Loucy (cell line): Measurements from ENCODE around the gene PIP5K1A.
A peak's percentile ranks its signal among the peaks of the same experiment; 100 is the strongest.

Experiments used
- H2AFZ ChIP-seq: fragments of 200-600 bp; sonication (generic); 2 replicates; pipeline ENCODE4 v1.6.0; 2016; ENCODE audit warnings: antibody characterized with exemption, mild to moderate bottlenecking, low read length, moderate library complexity
- H3F3A ChIP-seq: fragments of 200-600 bp; 2 replicates; pipeline ENCODE4 v1.6.0; 2016; ENCODE audit warnings: antibody characterized with exemption, low read depth, mild to moderate bottlenecking
- H3K27me3 ChIP-seq: fragments of 200-600 bp; sonication (generic); 2 replicates; pipeline ENCODE4 v1.6.1; 2014; ENCODE audit warnings: low read length, mild to moderate bottlenecking; ENCODE audit not compliant: insufficient read depth, poor library complexity, severe bottlenecking
- H3K36me3 ChIP-seq: fragments of 200-600 bp; sonication (generic); 2 replicates; pipeline ENCODE4 v1.6.1; 2016; ENCODE audit warnings: low read length; ENCODE audit not compliant: insufficient read depth
- H3K4me1 ChIP-seq: fragments of 200-600 bp; sonication (generic); 2 replicates; pipeline ENCODE4 v1.5.1; 2014; ENCODE audit warnings: low read length, mild to moderate bottlenecking; ENCODE audit not compliant: insufficient read depth, poor library complexity, severe bottlenecking
- H3K4me2 ChIP-seq: fragments of 200-600 bp; sonication (generic); 2 replicates; pipeline ENCODE4 v1.6.0; 2014; ENCODE audit warnings: antibody characterized with exemption, low read length, low read depth, mild to moderate bottlenecking; ENCODE audit not compliant: poor library complexity, severe bottlenecking
- H3K4me3 ChIP-seq: fragments of 200-600 bp; sonication (generic); 2 replicates; pipeline ENCODE4 v1.5.1; 2014; ENCODE audit warnings: low read length, mild to moderate bottlenecking, mixed read lengths; ENCODE audit not compliant: poor library complexity, severe bottlenecking
- H3K79me2 ChIP-seq: fragments of 200-600 bp; sonication (generic); 2 replicates; pipeline ENCODE4 v1.6.1; 2014; ENCODE audit warnings: low read length; ENCODE audit not compliant: insufficient read depth
- H3K9ac ChIP-seq: fragments of 200-600 bp; sonication (generic); 2 replicates; pipeline ENCODE4 v1.6.0; 2014; ENCODE audit warnings: mild to moderate bottlenecking, low read depth, low read length, moderate library complexity; ENCODE audit not compliant: poor library complexity, severe bottlenecking
- H3K9me2 ChIP-seq: fragments of 200-600 bp; sonication (generic); replicated peaks from 2 replicates; pipeline ENCODE4 v1.6.1; 2016; ENCODE audit warnings: low read depth, low read length, mixed read lengths
- H3K9me3 ChIP-seq: fragments of 200-600 bp; sonication (generic); 2 replicates; pipeline ENCODE4 v1.6.1; 2014; ENCODE audit warnings: mild to moderate bottlenecking, antibody characterized with exemption, low read length, low read depth; ENCODE audit not compliant: insufficient read depth
- H4K20me1 ChIP-seq: fragments of 200-600 bp; sonication (generic); 2 replicates; pipeline ENCODE4 v1.6.0; 2014; ENCODE audit warnings: antibody characterized with exemption, low read length, mild to moderate bottlenecking; ENCODE audit not compliant: insufficient read depth, poor library complexity, severe bottlenecking
- EZH2phosphoT487 ChIP-seq: fragments of 200-600 bp; IDR thresholded peaks from 2 replicates; pipeline ENCODE4 v1.6.1; 2018; ENCODE audit warnings: antibody characterized with exemption, mild to moderate bottlenecking, moderate library complexity, borderline replicate concordance
- TF ChIP-seq, protein P1 (sequence below): fragments of 200-600 bp; sonication (generic); conservative IDR thresholded peaks from 2 replicates; pipeline ENCODE4 v1.5.1; 2014; ENCODE audit warnings: mild to moderate bottlenecking, antibody characterized with exemption, low read length

Gene PIP5K1A

GRCh38 chr1:151210830-151211229, 12.5 kb downstream of the PIP5K1A start:
- no peak overlapping the region for H2AFZ ChIP-seq
- no peaks in the 10 kb centered on the region for H3K27me3 ChIP-seq
- peaks cover 72% of the 10 kb centered on the region for H3K79me2 ChIP-seq
- H4K20me1 ChIP-seq, result peaks cover 29% of the 10 kb centered on the region
- peaks cover 3% of the 10 kb centered on the region for H3K4me1 ChIP-seq
- H3K9ac ChIP-seq, result no peak overlapping the region
- H3K4me3 ChIP-seq, result no peak overlapping the region
- H3K9me3 ChIP-seq, result no peaks in the 10 kb centered on the region
- peaks cover 25% of the 10 kb centered on the region; the same call in 1 of the 2 replicates for H3K36me3 ChIP-seq
- no peak for TF ChIP-seq EZH2phosphoT487
- TF ChIP-seq, protein P1, sequence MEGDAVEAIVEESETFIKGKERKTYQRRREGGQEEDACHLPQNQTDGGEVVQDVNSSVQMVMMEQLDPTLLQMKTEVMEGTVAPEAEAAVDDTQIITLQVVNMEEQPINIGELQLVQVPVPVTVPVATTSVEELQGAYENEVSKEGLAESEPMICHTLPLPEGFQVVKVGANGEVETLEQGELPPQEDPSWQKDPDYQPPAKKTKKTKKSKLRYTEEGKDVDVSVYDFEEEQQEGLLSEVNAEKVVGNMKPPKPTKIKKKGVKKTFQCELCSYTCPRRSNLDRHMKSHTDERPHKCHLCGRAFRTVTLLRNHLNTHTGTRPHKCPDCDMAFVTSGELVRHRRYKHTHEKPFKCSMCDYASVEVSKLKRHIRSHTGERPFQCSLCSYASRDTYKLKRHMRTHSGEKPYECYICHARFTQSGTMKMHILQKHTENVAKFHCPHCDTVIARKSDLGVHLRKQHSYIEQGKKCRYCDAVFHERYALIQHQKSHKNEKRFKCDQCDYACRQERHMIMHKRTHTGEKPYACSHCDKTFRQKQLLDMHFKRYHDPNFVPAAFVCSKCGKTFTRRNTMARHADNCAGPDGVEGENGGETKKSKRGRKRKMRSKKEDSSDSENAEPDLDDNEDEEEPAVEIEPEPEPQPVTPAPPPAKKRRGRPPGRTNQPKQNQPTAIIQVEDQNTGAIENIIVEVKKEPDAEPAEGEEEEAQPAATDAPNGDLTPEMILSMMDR, result no peak
- H3F3A ChIP-seq, result no peaks in the 10 kb centered on the region
- H3K4me2 ChIP-seq, result no peak overlapping the region
- no peaks in the 10 kb centered on the region for H3K9me2 ChIP-seq

DNA sequence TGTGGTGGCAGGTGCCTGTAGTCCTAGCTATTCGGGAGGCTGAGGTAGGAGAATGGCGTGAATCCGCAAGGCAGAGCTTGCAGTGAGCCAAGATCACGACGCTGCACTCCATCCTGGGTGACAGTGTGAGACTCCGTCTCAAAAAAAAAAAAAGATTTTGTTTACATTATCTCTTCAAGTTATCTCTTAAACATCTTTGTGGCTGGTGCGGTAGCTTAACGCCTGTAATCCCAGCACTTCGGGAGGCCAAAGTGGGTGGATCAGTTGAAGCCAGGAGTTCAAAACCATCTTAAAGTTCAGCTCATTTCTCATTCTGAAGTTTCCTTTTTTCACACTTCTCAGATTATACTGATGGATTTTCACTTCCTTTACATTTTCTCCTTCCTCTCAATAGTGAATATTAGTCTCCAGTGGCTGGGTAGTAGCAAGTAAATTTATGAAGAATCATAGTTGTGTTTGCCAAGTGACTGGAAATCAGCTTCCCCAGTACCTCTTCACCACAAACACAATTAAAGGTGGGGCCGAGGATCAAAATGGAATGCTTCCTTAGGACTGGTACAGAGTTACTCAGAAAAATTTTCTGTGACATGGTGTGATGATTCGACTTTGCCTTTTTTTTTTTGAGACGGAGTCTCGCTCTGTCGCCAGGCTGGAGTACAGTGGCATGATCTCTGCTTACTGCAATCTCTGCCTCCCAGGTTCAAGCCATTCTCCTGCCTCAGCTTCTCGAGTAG, 13.8 kb downstream of the PIP5K1A start:
- no peak overlapping the region for H3K4me2 ChIP-seq
- peaks cover 77% of the 10 kb centered on the region for H3K79me2 ChIP-seq
- TF ChIP-seq, protein P1, result no peak
- TF ChIP-seq EZH2phosphoT487, result no peak
- no peak overlapping the region for H3K9ac ChIP-seq
- H3K9me3 ChIP-seq, result no peaks in the 10 kb centered on the region
- peaks cover 17% of the 10 kb centered on the region; the same call in 1 of the 2 replicates for H3K36me3 ChIP-seq
- H3F3A ChIP-seq, result no peaks in the 10 kb centered on the region
- H3K9me2 ChIP-seq, result no peaks in the 10 kb centered on the region
- no peaks in the 10 kb centered on the region for H3K4me1 ChIP-seq
- H3K4me3 ChIP-seq, result no peak overlapping the region
- peaks cover 30% of the 10 kb centered on the region for H4K20me1 ChIP-seq
- H3K27me3 ChIP-seq, result no peaks in the 10 kb centered on the region
- no peak overlapping the region for H2AFZ ChIP-seq

DNA sequence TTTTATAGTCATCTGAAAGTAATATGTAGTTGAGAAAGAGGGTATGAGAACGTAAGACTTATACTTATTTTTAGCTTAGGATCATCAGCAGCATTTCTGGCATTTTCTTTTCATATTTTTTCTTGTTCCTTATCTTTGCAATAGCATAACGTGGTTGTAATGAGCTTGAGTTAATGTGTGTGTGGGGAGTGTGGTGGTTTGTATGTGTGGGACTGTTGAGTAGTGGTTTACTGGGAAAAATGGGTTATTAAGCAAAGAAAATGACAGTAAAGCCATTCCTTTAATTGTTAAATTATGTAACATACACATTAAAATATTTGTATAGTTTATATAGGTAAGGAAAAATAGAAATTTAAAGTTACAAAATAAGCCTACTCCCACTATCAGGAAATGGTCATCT, 15.2 kb downstream of the PIP5K1A start:
- Histone ChIP-seq H3K9ac (no peak overlapping the region), H3F3A (no peaks in the 10 kb centered on the region), H3K4me3 (peak overlapping the region; percentile 20), H3K36me3 (peaks cover 8% of the 10 kb centered on the region; the same call in 1 of the 2 replicates), H3K9me2 (no peaks in the 10 kb centered on the region), H3K27me3 (no peaks in the 10 kb centered on the region), H2AFZ (no peak overlapping the region), H3K9me3 (no peaks in the 10 kb centered on the region), H3K79me2 (peaks cover 81% of the 10 kb centered on the region), H3K4me1 (no peaks in the 10 kb centered on the region), H4K20me1 (peaks cover 33% of the 10 kb centered on the region), H3K4me2 (peak overlapping the region; percentile 40)
- TF ChIP-seq, protein P1, result no peak
- no peak for TF ChIP-seq EZH2phosphoT487
